Stimulated activated CD8-positive, alpha-beta memory T cell treated with anti-CD3 and anti-CD28 coated beads, Interleukin-15, amount 100 ng/mL, for 48 hours (primary cell): ENCODE results near the gene TOB1.

ENCODE experiments used
- DNase-seq, 2 donors: peaks; one replicate each; pipeline ENCODE4 v3.0.0-alpha.2; 2020; ENCODE audit warnings: low read depth in 2 of 2

TOB1 gene

GRCh38 chr17:50845240-50846147, 20.7 kb downstream of the TOB1 start:
- no peak for DNase-seq

GRCh38 chr17:50844117-50844700, 21.9 kb downstream of the TOB1 start:
- no peak for DNase-seq

- DNase-seq = no peak
Observed at GRCh38 chr17:50843150-50843905, 22.8 kb downstream of the TOB1 start.

- DNase-seq = no peak
Observed at GRCh38 chr17:50842506-50843149, 23.5 kb downstream of the TOB1 start.

- DNase-seq = peak in 1 of 2 donors; percentile 14
Observed at GRCh38 chr17:50841949-50842354, 24.2 kb downstream of the TOB1 start.

- DNase-seq = no peak
Observed at GRCh38 chr17:50841277-50841948, 24.7 kb downstream of the TOB1 start.

GRCh38 chr17:50840311-50840851, 25.8 kb downstream of the TOB1 start:
- DNase-seq = no peak

- DNase-seq = no peak
Observed at GRCh38 chr17:50839591-50840310, 26.4 kb downstream of the TOB1 start.

- no peak for DNase-seq
Observed at GRCh38 chr17:50837980-50838954, 27.9 kb downstream of the TOB1 start.

- no peak for DNase-seq
Observed at GRCh38 chr17:50837286-50837979, 28.7 kb downstream of the TOB1 start.

- DNase-seq = no peak
Observed at GRCh38 chr17:50836826-50837225, 29.3 kb downstream of the TOB1 start.

- no peak for DNase-seq
Observed at GRCh38 chr17:50835301-50836234, 30.6 kb downstream of the TOB1 start, which contains the start of gene WFIKKN2. WFIKKN2 (plus strand) TSS chr17:50835586; CDS start chr17:50835938, 352 bp downstream.

GRCh38 chr17:50834429-50835300, 31.5 kb downstream of the TOB1 start:
- DNase-seq = no peak

GRCh38 chr17:50833510-50834428, 32.4 kb downstream of the TOB1 start:
- no peak for DNase-seq

GRCh38 chr17:50832864-50833381, 33.2 kb downstream of the TOB1 start:
- no peak for DNase-seq
